Measurements from ENCODE around the gene OR5AC2. TPM values are rescaled to one million over a fixed set of nuclear protein-coding genes. Genes with fewer than 3 reads are reported as not detected.

Gene OR5AC2
- not detected for total RNA-seq

GRCh38 chr3:98086873-98087272 lies at the start of gene OR5AC2:
Gene OR5AC2 (plus strand): TSS chr3:98087173. CDS start chr3:98087173, 0 bp downstream.
- H3K27me3 ChIP-seq, result no peaks in the 10 kb centered on the region
- no peak within 1 kb of the TSS for H3K27ac ChIP-seq
- no peaks in the 10 kb centered on the region for H3K36me3 ChIP-seq
- H3K9me3 ChIP-seq, result no peaks in the 10 kb centered on the region
- H3K4me3 ChIP-seq, result no peak within 1 kb of the TSS
- DNase-seq (ENCODE audit: low spot score), result no peak
- no peaks in the 10 kb centered on the region for H3K4me1 ChIP-seq
- no peak for TF ChIP-seq CTCF (IDR thresholded peaks at IDR 0.05)

GRCh38 chr3:98038286-98038685 lies 48.7 kb upstream of the OR5AC2 start:
- TF ChIP-seq CTCF (IDR thresholded peaks at IDR 0.05), result no peak
- H3K27ac ChIP-seq, result no peak overlapping the region
- H3K36me3 ChIP-seq, result no peaks in the 10 kb centered on the region

GRCh38 chr3:98038876-98039275 lies 48.1 kb upstream of the OR5AC2 start:
- no peaks in the 10 kb centered on the region for H3K27me3 ChIP-seq
- no peak for TF ChIP-seq CTCF (IDR thresholded peaks at IDR 0.05)
- no peak overlapping the region for H3K27ac ChIP-seq
- peaks cover 0 to 13% of the 10 kb centered on the region in 2 donors for H3K9me3 ChIP-seq
- no peaks in the 10 kb centered on the region for H3K36me3 ChIP-seq
- H3K4me3 ChIP-seq, result no peak overlapping the region
- DNase-seq (ENCODE audit: low spot score), result no peak
- no peaks in the 10 kb centered on the region for H3K4me1 ChIP-seq

More at GRCh38 chr3:98038286-98038685, 48.7 kb upstream of the OR5AC2 start:
- Histone ChIP-seq H3K9me3 (peaks cover 0 to 13% of the 10 kb centered on the region in 2 donors), H3K4me3 (no peak overlapping the region), H3K27me3 (no peaks in the 10 kb centered on the region), H3K4me1 (no peaks in the 10 kb centered on the region)
- DNase-seq (ENCODE audit: low spot score), result no peak

- Histone ChIP-seq H3K27ac (no peak overlapping the region), H3K4me3 (peak overlapping the region in 1 of 2 donors; percentile 26), H3K9me3 (peaks cover 0 to 13% of the 10 kb centered on the region in 2 donors), H3K27me3 (no peaks in the 10 kb centered on the region), H3K36me3 (no peaks in the 10 kb centered on the region), H3K4me1 (no peaks in the 10 kb centered on the region)
- DNase-seq (ENCODE audit: low spot score), result peak; percentile 74
- TF ChIP-seq CTCF (IDR thresholded peaks at IDR 0.05), result peak; percentile 77 to 90
These were observed 47.5 kb upstream of the OR5AC2 start for GRCh38 chr3:98039322-98040024.

GRCh38 chr3:98041350-98041749 lies 45.6 kb upstream of the OR5AC2 start:
- H3K36me3 ChIP-seq, result no peaks in the 10 kb centered on the region
- DNase-seq (ENCODE audit: low spot score), result no peak
- no peaks in the 10 kb centered on the region for H3K27me3 ChIP-seq

More at GRCh38 chr3:98041350-98041749, 45.6 kb upstream of the OR5AC2 start:
- Histone ChIP-seq H3K4me3 (no peak overlapping the region), H3K9me3 (peaks cover 0 to 13% of the 10 kb centered on the region in 2 donors), H3K4me1 (no peaks in the 10 kb centered on the region), H3K27ac (no peak overlapping the region)
- TF ChIP-seq CTCF (IDR thresholded peaks at IDR 0.05), result no peak
